OCI-LY7 (cell line): Measurements from ENCODE around the gene EEF1AKMT3.

Source experiments
- EZH2phosphoT487 ChIP-seq: fragments of 200-600 bp; sonication (generic); IDR thresholded peaks from 2 replicates; pipeline ENCODE4 v1.6.1; 2018; ENCODE audit warnings: low read depth, borderline replicate concordance, mild to moderate bottlenecking, mixed run types, antibody characterized with exemption, low read length, moderate library complexity, mixed read lengths
- TF ChIP-seq, protein P1 (sequence below): fragments of 200-600 bp; sonication (generic); conservative IDR thresholded peaks from 2 replicates; pipeline ENCODE4 v1.5.1; 2014; ENCODE audit warnings: mild to moderate bottlenecking, antibody characterized with exemption, low read length, moderate library complexity, mixed read lengths

DNA sequence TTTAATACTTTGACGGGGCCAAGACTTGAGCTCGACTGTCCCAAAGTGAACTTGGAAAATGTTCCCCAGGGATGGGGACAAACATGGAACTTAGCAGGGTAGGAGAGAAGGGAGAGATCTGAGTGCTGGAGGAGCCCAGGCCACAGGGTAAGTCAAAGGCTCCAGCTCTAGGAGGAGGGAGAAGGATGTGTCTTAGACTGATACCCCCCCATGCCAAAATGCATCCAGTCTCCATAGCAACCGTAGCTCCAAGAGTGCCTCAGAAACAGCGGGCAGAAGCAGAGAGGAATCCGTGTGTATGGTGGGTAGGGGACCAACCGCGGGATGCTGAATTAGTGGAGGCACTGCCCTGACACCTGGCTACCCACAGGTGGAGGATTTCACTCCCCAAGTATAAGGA lies 33.0 kb upstream of the EEF1AKMT3 start:
- TF ChIP-seq, protein P1, sequence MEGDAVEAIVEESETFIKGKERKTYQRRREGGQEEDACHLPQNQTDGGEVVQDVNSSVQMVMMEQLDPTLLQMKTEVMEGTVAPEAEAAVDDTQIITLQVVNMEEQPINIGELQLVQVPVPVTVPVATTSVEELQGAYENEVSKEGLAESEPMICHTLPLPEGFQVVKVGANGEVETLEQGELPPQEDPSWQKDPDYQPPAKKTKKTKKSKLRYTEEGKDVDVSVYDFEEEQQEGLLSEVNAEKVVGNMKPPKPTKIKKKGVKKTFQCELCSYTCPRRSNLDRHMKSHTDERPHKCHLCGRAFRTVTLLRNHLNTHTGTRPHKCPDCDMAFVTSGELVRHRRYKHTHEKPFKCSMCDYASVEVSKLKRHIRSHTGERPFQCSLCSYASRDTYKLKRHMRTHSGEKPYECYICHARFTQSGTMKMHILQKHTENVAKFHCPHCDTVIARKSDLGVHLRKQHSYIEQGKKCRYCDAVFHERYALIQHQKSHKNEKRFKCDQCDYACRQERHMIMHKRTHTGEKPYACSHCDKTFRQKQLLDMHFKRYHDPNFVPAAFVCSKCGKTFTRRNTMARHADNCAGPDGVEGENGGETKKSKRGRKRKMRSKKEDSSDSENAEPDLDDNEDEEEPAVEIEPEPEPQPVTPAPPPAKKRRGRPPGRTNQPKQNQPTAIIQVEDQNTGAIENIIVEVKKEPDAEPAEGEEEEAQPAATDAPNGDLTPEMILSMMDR = no peak
- TF ChIP-seq EZH2phosphoT487 = no peak
